ENCODE data around the gene PDE4A. TPM values are rescaled to one million over a fixed set of nuclear protein-coding genes. Genes with fewer than 3 reads are reported as not detected.

PDE4A gene
- total and polyA plus RNA-seq, 4 experiments from 2014 or later: 0.81 to 5.6 (median 2.9) TPM

DNA sequence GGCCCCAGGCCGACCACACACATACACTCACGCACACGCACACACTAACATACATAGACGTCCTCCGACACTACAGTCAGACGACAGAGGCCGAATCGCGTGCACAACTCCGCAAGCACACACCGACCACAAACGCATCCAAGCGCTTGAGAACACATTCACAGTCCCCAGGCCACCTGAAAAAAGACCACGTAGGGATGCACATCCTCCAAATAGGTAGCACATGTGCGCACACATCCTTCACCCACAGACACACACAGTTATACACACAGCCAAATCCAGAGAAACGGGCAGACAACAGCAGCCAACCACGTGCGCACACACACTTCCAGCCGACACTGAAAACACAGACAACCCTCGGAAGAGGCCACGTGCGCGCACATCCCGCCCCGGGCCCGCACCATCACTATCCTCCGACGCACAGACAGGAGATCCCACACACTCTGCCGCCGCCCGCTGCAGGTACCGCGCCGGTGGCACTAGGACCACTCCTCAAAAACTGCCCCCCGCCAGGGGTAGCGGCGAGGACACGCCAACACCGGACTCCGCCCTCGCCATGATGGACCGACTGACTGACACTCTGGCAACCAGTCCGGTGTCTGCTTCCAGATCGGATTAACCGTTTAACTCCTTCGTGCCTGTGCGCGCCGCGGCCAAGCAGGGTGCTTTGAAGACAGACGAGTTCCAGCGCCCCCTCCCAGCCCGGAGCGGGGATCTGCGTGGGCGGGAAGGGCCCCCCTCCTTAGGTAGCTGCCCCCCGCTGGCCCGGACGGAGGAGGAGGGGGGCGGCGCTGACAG lies 493 bp upstream of the PDE4A start:
- H3K36me3 Mint-ChIP-seq: peaks cover 0 to 7% of the 10 kb centered on the region in 2 donors
- H3K9me3 Mint-ChIP-seq: peaks cover 0 to 7% (median 0%) of the 10 kb centered on the region in 8 donors
- H3K27ac Mint-ChIP-seq: peak overlapping the region; percentile 57 to 98 (median 89)
- Histone ChIP-seq H3K4me3 (ENCODE audit: low read length in 2 of 2) (peak overlapping the region in 1 of 2 donors; percentile 46), H3K36me3 (ENCODE audit: insufficient read depth, low read length) (no peaks in the 10 kb centered on the region), H3K27me3 (ENCODE audit: insufficient read depth, low read length) (peaks cover 54% of the 10 kb centered on the region), H3K9me3 (ENCODE audit: control insufficient read depth in 1 of 2, low read length in 2 of 2) (no peaks in the 10 kb centered on the region), H3K4me1 (ENCODE audit: insufficient read depth, low read length) (peaks cover 74% of the 10 kb centered on the region), H3K27ac (ENCODE audit: low read depth, low read length) (no peak overlapping the region)
- intact Hi-C loops (cut with micrococcal nuclease): no loop called here
- H3K27me3 Mint-ChIP-seq: peaks cover 41 to 52% of the 10 kb centered on the region in 2 donors
- POLR2A ChIA-PET (ENCODE audit: partially characterized antibody): interaction anchor here (20.6 to 26.5 kb wide), 2 partner anchors 4 to 10 kb away, joined by 470 read pairs; partner anchors contain the start of genes CDC37 and PDE4A
- peak; percentile 49 to 82 (median 62) for DNase-seq
- H3K4me1 Mint-ChIP-seq: peaks cover 29 to 74% (median 51%) of the 10 kb centered on the region in 4 donors
- CTCF ChIA-PET (ENCODE audit: partially characterized antibody): interaction anchor here (8.1 to 19.1 kb wide), 2 partner anchors 15 kb away, joined by 232 to 379 read pairs; partner anchors contain the start of gene CDC37
- H3K4me3 Mint-ChIP-seq: peak overlapping the region; percentile 51 to 84 (median 76)

DNA sequence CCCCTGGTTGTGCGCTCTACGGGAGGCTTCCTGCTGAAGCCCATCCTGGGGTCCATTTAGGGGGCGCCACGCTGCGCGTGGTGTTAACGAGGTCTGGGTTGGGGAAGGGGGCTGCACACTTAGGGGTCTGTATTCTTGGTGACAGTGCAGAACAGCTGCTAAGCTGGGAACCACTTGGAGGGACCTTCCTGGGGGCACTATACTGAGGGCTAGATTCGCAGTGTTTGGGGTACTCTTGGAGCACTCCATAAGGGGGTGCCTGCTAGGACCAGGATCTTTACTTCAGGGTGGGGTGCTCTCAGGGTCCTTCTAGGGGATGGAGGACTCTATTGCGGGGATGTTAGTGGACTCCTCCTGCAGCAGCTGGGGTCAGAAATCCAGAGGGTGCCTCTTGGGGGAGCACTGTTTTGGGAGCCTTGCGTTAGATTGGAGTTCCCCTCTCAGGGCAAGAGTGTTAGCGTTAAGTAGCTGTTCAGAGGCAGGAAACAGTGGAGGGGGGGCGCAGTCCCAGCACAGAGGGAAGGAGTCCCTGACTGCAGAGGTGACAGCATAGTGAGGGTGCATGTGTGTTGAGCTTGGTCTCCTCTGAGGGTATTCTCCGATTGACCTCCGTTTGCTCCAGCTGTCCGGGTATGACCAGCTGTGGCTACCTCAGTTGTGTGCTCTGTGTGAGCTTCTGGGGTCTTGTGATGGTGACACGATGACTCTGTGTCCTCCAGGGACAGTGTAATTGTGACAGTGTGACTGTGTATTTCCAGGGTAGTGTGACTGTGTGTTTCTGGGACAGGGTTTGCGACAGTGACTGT lies 1.1 kb downstream of the PDE4A start:
- H3K36me3 Mint-ChIP-seq: peaks cover 0 to 7% of the 10 kb centered on the region in 2 donors
- DNase-seq: peak in 1 of 5 donors; percentile 66
- H3K27ac ChIP-seq (ENCODE audit: low read depth, low read length): no peak overlapping the region
- ChIA-PET CTCF (ENCODE audit: partially characterized antibody) (interaction anchor here (0.9 to 19.1 kb wide), 4 partner anchors 7 to 33 kb away, joined by 3 to 379 read pairs (median 61); partner anchors contain the start of gene CDC37), POLR2A (ENCODE audit: partially characterized antibody) (interaction anchor here (1.1 to 26.5 kb wide), 3 partner anchors 9 to 12 kb away, joined by 5 to 470 read pairs (median 6); partner anchors contain the start of gene CDC37)
- peaks cover 41 to 58% of the 10 kb centered on the region in 2 donors for H3K27me3 Mint-ChIP-seq
- H3K4me3 ChIP-seq (ENCODE audit: low read length in 2 of 2): peak overlapping the region in 1 of 2 donors; percentile 17
- peaks cover 77% of the 10 kb centered on the region for H3K4me1 ChIP-seq (ENCODE audit: insufficient read depth, low read length)
- H3K9me3 Mint-ChIP-seq: peaks cover 0 to 7% (median 0%) of the 10 kb centered on the region in 8 donors
- no peaks in the 10 kb centered on the region for H3K9me3 ChIP-seq (ENCODE audit: control insufficient read depth in 1 of 2, low read length in 2 of 2)
- H3K4me3 Mint-ChIP-seq: peak overlapping the region; percentile 25 to 76 (median 54)
- peaks cover 30 to 73% (median 50%) of the 10 kb centered on the region in 4 donors for H3K4me1 Mint-ChIP-seq
- H3K27me3 ChIP-seq (ENCODE audit: insufficient read depth, low read length): peaks cover 54% of the 10 kb centered on the region
- H3K27ac Mint-ChIP-seq: peak overlapping the region in 5 of 7 donors; percentile 68 to 99 (median 84)
- intact Hi-C loops (cut with micrococcal nuclease): no loop called here
- no peaks in the 10 kb centered on the region for H3K36me3 ChIP-seq (ENCODE audit: insufficient read depth, low read length)

DNA sequence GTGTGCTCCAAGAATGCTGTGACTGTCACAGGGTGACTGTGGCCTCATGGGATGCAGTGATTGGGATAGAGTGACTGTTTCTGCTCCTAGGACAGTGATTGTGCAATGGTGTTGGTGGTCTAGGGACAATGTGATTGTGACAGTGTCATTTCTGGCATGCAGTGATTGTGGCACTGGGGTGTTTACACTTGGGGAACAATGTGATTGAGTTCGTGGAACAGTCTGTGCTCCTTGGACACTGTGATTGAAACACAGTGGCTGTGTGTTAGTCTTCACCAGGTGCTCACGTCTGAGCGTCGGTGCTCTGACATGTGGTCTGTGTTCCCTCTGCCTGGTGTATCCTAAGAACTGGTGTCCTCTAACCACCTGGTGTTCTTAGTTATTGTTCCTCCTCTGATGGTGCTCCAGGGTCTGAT lies 1.7 kb downstream of the PDE4A start:
- Mint-ChIP-seq H3K4me3 (peak overlapping the region in 5 of 8 donors; percentile 5 to 76 (median 39)), H3K27ac (peak overlapping the region in 4 of 7 donors; percentile 68 to 99 (median 86)), H3K4me1 (peaks cover 27 to 71% (median 48%) of the 10 kb centered on the region in 4 donors), H3K27me3 (peaks cover 38 to 52% of the 10 kb centered on the region in 2 donors), H3K36me3 (peaks cover 0 to 4% of the 10 kb centered on the region in 2 donors), H3K9me3 (peaks cover 0 to 4% (median 0%) of the 10 kb centered on the region in 8 donors)
- ChIA-PET CTCF (ENCODE audit: partially characterized antibody) (interaction anchor here (0.9 to 19.1 kb wide), 4 partner anchors 7 to 33 kb away, joined by 3 to 379 read pairs (median 61); partner anchors contain the start of gene CDC37), POLR2A (ENCODE audit: partially characterized antibody) (interaction anchor here (1.1 to 26.5 kb wide), 3 partner anchors 8 to 13 kb away, joined by 5 to 470 read pairs (median 6); partner anchors contain the start of gene CDC37)
- peaks cover 73% of the 10 kb centered on the region for H3K4me1 ChIP-seq (ENCODE audit: insufficient read depth, low read length)
- intact Hi-C loops (cut with micrococcal nuclease): no loop called here
- H3K9me3 ChIP-seq (ENCODE audit: control insufficient read depth in 1 of 2, low read length in 2 of 2): no peaks in the 10 kb centered on the region
- no peak for DNase-seq
- H3K4me3 ChIP-seq (ENCODE audit: low read length in 2 of 2): no peak overlapping the region
- H3K27ac ChIP-seq (ENCODE audit: low read depth, low read length): no peak overlapping the region
- no peaks in the 10 kb centered on the region for H3K36me3 ChIP-seq (ENCODE audit: insufficient read depth, low read length)
- H3K27me3 ChIP-seq (ENCODE audit: insufficient read depth, low read length): peaks cover 52% of the 10 kb centered on the region

DNA sequence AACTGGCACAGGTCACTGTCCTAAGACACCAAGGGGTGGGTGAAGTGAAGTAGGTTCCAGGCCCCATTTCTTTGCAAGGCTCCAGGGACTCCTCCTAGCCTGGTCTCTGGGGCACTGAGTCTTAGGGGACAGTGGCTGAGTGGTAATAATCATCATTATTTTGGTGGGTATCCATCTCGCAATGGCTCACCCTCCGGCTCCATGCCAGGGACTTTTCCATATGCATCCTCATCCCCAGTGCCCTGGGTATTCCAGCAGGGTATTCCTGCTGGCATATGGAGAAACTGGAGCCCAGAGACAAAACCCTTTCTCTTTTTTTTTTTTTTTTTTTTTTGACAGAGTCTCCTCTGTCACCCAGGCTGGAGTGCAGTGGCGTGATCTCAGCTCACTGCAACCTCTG lies 2.5 kb downstream of the PDE4A start:
- no peaks in the 10 kb centered on the region for H3K36me3 ChIP-seq (ENCODE audit: insufficient read depth, low read length)
- peaks cover 45% of the 10 kb centered on the region for H3K27me3 ChIP-seq (ENCODE audit: insufficient read depth, low read length)
- POLR2A ChIA-PET (ENCODE audit: partially characterized antibody): interaction anchor here (26.5 kb wide), 1 partner anchor 13 kb away, joined by 470 read pairs; the partner anchor contains the start of gene CDC37
- H3K9me3 Mint-ChIP-seq: peaks cover 0 to 7% (median 0%) of the 10 kb centered on the region in 8 donors
- peaks cover 0 to 4% of the 10 kb centered on the region in 2 donors for H3K36me3 Mint-ChIP-seq
- H3K4me3 ChIP-seq (ENCODE audit: low read length in 2 of 2): no peak overlapping the region
- CTCF ChIA-PET (ENCODE audit: partially characterized antibody): interaction anchor here (2.0 to 19.1 kb wide), 4 partner anchors 8 to 152 kb away, joined by 6 to 379 read pairs (median 72); partner anchors contain the start of genes CDC37 and ICAM1
- H3K4me1 Mint-ChIP-seq: peaks cover 31 to 77% (median 54%) of the 10 kb centered on the region in 4 donors
- H3K27ac ChIP-seq (ENCODE audit: low read depth, low read length): no peak overlapping the region
- peak overlapping the region in 1 of 7 donors; percentile 99 for H3K27ac Mint-ChIP-seq
- no peak for DNase-seq
- H3K27me3 Mint-ChIP-seq: peaks cover 34 to 49% of the 10 kb centered on the region in 2 donors
- intact Hi-C loops (cut with micrococcal nuclease): no loop called here
- no peak overlapping the region for H3K4me3 Mint-ChIP-seq
- H3K4me1 ChIP-seq (ENCODE audit: insufficient read depth, low read length): peaks cover 73% of the 10 kb centered on the region
- H3K9me3 ChIP-seq (ENCODE audit: control insufficient read depth in 1 of 2, low read length in 2 of 2): no peaks in the 10 kb centered on the region

DNA sequence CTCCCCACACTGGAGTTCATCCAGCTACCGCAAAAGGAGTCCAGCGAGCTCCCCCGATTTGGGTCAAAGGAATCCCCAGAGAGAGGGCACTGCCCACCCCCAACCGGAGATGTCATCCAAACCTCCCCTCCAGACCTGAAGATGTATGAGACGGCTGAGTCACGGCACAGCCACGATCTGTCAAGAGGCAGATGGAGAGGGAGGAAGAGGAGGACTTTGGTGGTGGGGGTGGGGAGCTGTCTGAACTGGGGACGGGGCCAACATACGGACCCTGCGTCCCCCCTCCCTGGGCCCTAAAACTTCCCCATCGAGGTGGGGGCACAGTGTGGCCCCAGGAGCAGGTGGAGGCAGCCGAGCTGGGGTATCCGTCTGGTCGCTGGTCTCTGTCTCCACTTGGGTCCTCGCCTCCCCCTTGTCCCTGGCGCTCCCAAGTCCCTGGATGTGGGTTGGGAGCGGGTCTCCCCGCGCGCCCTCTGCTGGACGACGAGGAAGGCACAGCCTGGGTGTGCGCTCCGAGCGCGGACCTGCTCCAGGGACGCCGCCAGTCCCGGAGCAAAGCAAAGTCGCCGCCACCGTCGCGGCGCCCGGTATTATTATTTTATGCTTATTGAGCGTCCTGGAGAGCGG lies 3.8 kb downstream of the PDE4A start:
- H3K36me3 ChIP-seq (ENCODE audit: insufficient read depth, low read length): no peaks in the 10 kb centered on the region
- peak in 4 of 5 donors; percentile 59 to 86 (median 64) for DNase-seq
- peaks cover 33% of the 10 kb centered on the region for H3K27me3 ChIP-seq (ENCODE audit: insufficient read depth, low read length)
- Mint-ChIP-seq H3K36me3 (peaks cover 0 to 11% of the 10 kb centered on the region in 2 donors), H3K27me3 (peaks cover 29 to 46% of the 10 kb centered on the region in 2 donors), H3K4me3 (peak overlapping the region in 7 of 8 donors; percentile 52 to 79 (median 61)), H3K27ac (peak overlapping the region; percentile 36 to 99 (median 97)), H3K9me3 (peaks cover 0 to 11% (median under 1%) of the 10 kb centered on the region in 8 donors), H3K4me1 (peaks cover 35 to 79% (median 60%) of the 10 kb centered on the region in 4 donors)
- intact Hi-C loops (cut with micrococcal nuclease): loop anchor here (1.0 kb wide), 1 partner anchor 21 kb away; the partner anchor contains the start of gene CDC37
- H3K27ac ChIP-seq (ENCODE audit: low read depth, low read length): peak overlapping the region; percentile 38
- H3K9me3 ChIP-seq (ENCODE audit: control insufficient read depth in 1 of 2, low read length in 2 of 2): no peaks in the 10 kb centered on the region
- POLR2A ChIA-PET (ENCODE audit: partially characterized antibody): interaction anchor here (0.9 to 26.5 kb wide), 5 partner anchors 13 to 188 kb away, joined by 3 to 470 read pairs (median 3); partner anchors contain the start of genes CDC37 and ICAM1
- H3K4me1 ChIP-seq (ENCODE audit: insufficient read depth, low read length): peaks cover 73% of the 10 kb centered on the region
- CTCF ChIA-PET (ENCODE audit: partially characterized antibody): interaction anchor here (1.0 to 19.1 kb wide), 7 partner anchors 9 to 224 kb away, joined by 3 to 379 read pairs (median 6); partner anchors contain the start of genes CDC37 and ICAM1
- peak overlapping the region in 1 of 2 donors; percentile 60 for H3K4me3 ChIP-seq (ENCODE audit: low read length in 2 of 2)

DNA sequence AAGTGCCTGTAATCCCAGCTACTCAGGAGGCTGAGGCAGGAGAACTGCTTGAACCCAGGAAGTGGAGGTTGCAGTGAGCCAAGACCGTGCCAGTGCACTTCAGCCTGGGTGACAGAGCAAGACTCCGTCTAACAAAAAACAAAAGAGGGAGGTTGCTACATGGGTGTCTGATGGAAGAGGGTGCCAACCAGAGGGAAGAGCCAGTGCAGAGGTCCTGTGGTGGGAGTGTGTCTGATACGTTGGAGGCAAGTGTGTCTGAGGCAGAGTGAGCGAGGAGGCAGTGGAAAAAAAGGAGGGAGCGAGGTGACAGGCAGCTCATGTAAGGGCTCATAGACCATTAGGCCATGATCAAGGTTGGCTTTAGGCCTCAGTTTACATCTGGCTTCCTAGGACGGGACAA lies 6.8 kb downstream of the PDE4A start:
- ChIA-PET CTCF (ENCODE audit: partially characterized antibody) (interaction anchor here (4.1 to 19.1 kb wide), 3 partner anchors 10 to 23 kb away, joined by 32 to 379 read pairs (median 117); partner anchors contain the start of gene CDC37), POLR2A (ENCODE audit: partially characterized antibody) (interaction anchor here (1.5 to 26.5 kb wide), 2 partner anchors 18 to 284 kb away, joined by 4 to 470 read pairs; partner anchors contain the start of gene CDC37)
- Mint-ChIP-seq H3K9me3 (peaks cover 0 to 7% (median 0%) of the 10 kb centered on the region in 8 donors), H3K4me3 (peak overlapping the region in 1 of 8 donors; percentile 90), H3K27ac (peak overlapping the region; percentile 85 to 99 (median 98)), H3K27me3 (peaks cover 14 to 36% of the 10 kb centered on the region in 2 donors), H3K4me1 (peaks cover 37 to 81% (median 59%) of the 10 kb centered on the region in 4 donors), H3K36me3 (peaks cover 0 to 12% of the 10 kb centered on the region in 2 donors)
- no peak for DNase-seq
- Histone ChIP-seq H3K27ac (ENCODE audit: low read depth, low read length) (peak overlapping the region; percentile 73), H3K36me3 (ENCODE audit: insufficient read depth, low read length) (no peaks in the 10 kb centered on the region), H3K4me1 (ENCODE audit: insufficient read depth, low read length) (peaks cover 68% of the 10 kb centered on the region), H3K27me3 (ENCODE audit: insufficient read depth, low read length) (peaks cover 6% of the 10 kb centered on the region), H3K9me3 (ENCODE audit: control insufficient read depth in 1 of 2, low read length in 2 of 2) (no peaks in the 10 kb centered on the region), H3K4me3 (ENCODE audit: low read length in 2 of 2) (no peak overlapping the region)
- intact Hi-C loops (cut with micrococcal nuclease): no loop called here
